ENCODE results near the gene PHGDH. TPM values are rescaled to one million over a fixed set of nuclear protein-coding genes. Genes with fewer than 3 reads are reported as not detected.

The PHGDH gene
- polyA plus RNA-seq, 1 donor (not counting 4 experiments of a cell fraction or from before 2014, with no cell fraction given): 40.3 TPM

DNA sequence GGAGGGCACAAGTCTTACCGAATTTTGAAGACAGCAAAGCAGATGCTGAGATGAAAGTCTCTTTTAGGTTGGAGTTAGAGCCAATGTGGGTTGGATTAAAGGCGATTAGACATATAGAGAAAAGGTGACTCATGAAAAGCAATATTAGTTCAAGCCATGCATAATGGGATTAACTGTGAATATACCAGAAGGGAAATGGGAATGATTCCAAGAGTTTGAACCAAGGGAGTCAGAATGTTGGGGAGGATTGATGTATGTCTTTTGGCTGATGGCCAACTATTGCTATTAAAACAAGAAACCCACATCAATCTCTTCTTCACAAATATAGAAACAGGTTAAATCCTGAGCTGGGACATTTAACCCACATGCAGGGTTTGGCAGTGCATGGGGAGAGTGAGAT, 55.8 kb downstream of the PHGDH start:
- FAIRE-seq: no peak
- dilution Hi-C loops (cut with MboI; ENCODE audit: extremely low pct_ligation_motif_present, low sequenced_read_pairs): no loop called here
- Histone ChIP-seq H3K27me3 (ENCODE audit: control insufficient read depth, extremely low read depth, insufficient read depth, low read length) (peaks cover 4% of the 10 kb centered on the region), H3K9me3 (ENCODE audit: control insufficient read depth, low read depth, low read length) (no peaks in the 10 kb centered on the region), H3K36me3 (ENCODE audit: control insufficient read depth in 2 of 2, extremely low read depth in 1 of 2, insufficient read depth in 2 of 2, low read length in 2 of 2) (no peaks in the 10 kb centered on the region), H3K27ac (ENCODE audit: control insufficient read depth, insufficient read depth, low read length) (no peak overlapping the region), H3K4me2 (ENCODE audit: control insufficient read depth, extremely low read depth, insufficient read depth, low read depth, low read length) (no peak overlapping the region), H3K9me1 (ENCODE audit: control insufficient read depth, extremely low read depth, insufficient read depth, low read length) (no peaks in the 10 kb centered on the region), H3K4me1 (ENCODE audit: control insufficient read depth, extremely low read depth, insufficient read depth, low read length) (no peaks in the 10 kb centered on the region), H3K79me2 (ENCODE audit: control insufficient read depth, insufficient read depth, low read length) (no peaks in the 10 kb centered on the region), H2AFZ (ENCODE audit: control insufficient read depth, low read length) (no peak overlapping the region), H4K20me1 (ENCODE audit: control insufficient read depth, extremely low read depth, insufficient read depth, low read length) (no peaks in the 10 kb centered on the region), H3K9ac (ENCODE audit: control insufficient read depth, extremely low read depth, insufficient read depth, low read length) (no peak overlapping the region), H3K4me3 (ENCODE audit: control insufficient read depth in 2 of 3, extremely low read depth in 1 of 3, insufficient read depth in 2 of 3, low read depth in 1 of 3, low read length in 3 of 3) (no peak overlapping the region)
- TF ChIP-seq, protein P1, sequence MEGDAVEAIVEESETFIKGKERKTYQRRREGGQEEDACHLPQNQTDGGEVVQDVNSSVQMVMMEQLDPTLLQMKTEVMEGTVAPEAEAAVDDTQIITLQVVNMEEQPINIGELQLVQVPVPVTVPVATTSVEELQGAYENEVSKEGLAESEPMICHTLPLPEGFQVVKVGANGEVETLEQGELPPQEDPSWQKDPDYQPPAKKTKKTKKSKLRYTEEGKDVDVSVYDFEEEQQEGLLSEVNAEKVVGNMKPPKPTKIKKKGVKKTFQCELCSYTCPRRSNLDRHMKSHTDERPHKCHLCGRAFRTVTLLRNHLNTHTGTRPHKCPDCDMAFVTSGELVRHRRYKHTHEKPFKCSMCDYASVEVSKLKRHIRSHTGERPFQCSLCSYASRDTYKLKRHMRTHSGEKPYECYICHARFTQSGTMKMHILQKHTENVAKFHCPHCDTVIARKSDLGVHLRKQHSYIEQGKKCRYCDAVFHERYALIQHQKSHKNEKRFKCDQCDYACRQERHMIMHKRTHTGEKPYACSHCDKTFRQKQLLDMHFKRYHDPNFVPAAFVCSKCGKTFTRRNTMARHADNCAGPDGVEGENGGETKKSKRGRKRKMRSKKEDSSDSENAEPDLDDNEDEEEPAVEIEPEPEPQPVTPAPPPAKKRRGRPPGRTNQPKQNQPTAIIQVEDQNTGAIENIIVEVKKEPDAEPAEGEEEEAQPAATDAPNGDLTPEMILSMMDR (optimal IDR thresholded peaks at IDR 0.05 in 1 of 3, IDR thresholded peaks at IDR 0.05 in 1 of 3, conservative IDR thresholded peaks at IDR 0.05 in 1 of 3; ENCODE audit: extremely low read depth in 1 of 3, insufficient read depth in 2 of 3, low read length in 3 of 3): no peak
- TF ChIP-seq EZH2 (IDR thresholded peaks at IDR 0.05; ENCODE audit: low read length): no peak
- DNase-seq (ENCODE audit: low read depth, low spot score): no peak

GRCh38 chr1:119768778-119769177, 57.0 kb downstream of the PHGDH start, which contains the start of gene HMGCS2:
Gene HMGCS2 (minus strand): TSS chr1:119768905. CDS start chr1:119768844, 61 bp downstream.
- Histone ChIP-seq H3K4me1 (ENCODE audit: control insufficient read depth, extremely low read depth, insufficient read depth, low read length) (peaks cover 4% of the 10 kb centered on the region), H3K4me3 (ENCODE audit: control insufficient read depth in 2 of 3, extremely low read depth in 1 of 3, insufficient read depth in 2 of 3, low read depth in 1 of 3, low read length in 3 of 3) (no peak within 1 kb of the TSS), H3K79me2 (ENCODE audit: control insufficient read depth, insufficient read depth, low read length) (no peaks in the 10 kb centered on the region), H4K20me1 (ENCODE audit: control insufficient read depth, extremely low read depth, insufficient read depth, low read length) (no peaks in the 10 kb centered on the region), H3K9ac (ENCODE audit: control insufficient read depth, extremely low read depth, insufficient read depth, low read length) (no peak within 1 kb of the TSS), H3K36me3 (ENCODE audit: control insufficient read depth in 2 of 2, extremely low read depth in 1 of 2, insufficient read depth in 2 of 2, low read length in 2 of 2) (no peaks in the 10 kb centered on the region), H3K9me3 (ENCODE audit: control insufficient read depth, low read depth, low read length) (no peaks in the 10 kb centered on the region), H2AFZ (ENCODE audit: control insufficient read depth, low read length) (no peak within 1 kb of the TSS), H3K4me2 (ENCODE audit: control insufficient read depth, extremely low read depth, insufficient read depth, low read depth, low read length) (no peak within 1 kb of the TSS), H3K27me3 (ENCODE audit: control insufficient read depth, extremely low read depth, insufficient read depth, low read length) (peaks cover 4% of the 10 kb centered on the region), H3K9me1 (ENCODE audit: control insufficient read depth, extremely low read depth, insufficient read depth, low read length) (no peaks in the 10 kb centered on the region), H3K27ac (ENCODE audit: control insufficient read depth, insufficient read depth, low read length) (no peak within 1 kb of the TSS)
- TF ChIP-seq EZH2 (IDR thresholded peaks at IDR 0.05; ENCODE audit: low read length): no peak
- TF ChIP-seq, protein P1 (optimal IDR thresholded peaks at IDR 0.05 in 1 of 3, IDR thresholded peaks at IDR 0.05 in 1 of 3, conservative IDR thresholded peaks at IDR 0.05 in 1 of 3; ENCODE audit: extremely low read depth in 1 of 3, insufficient read depth in 2 of 3, low read length in 3 of 3): no peak
- dilution Hi-C loops (cut with MboI; ENCODE audit: extremely low pct_ligation_motif_present, low sequenced_read_pairs): no loop called here
- no peak for DNase-seq (ENCODE audit: low read depth, low spot score)
- FAIRE-seq: no peak

Data from keratinocyte (primary cell).